Measurements from ENCODE around the gene SLC6A6. TPM values are rescaled to one million over a fixed set of nuclear protein-coding genes. Genes with fewer than 3 reads are reported as not detected.

SLC6A6 gene
- total and polyA plus RNA-seq, 10 of the 15 experiments (the other 5 are each of a cell fraction or from before 2014, with no cell fraction given), result 5.6 to 47.0 (median 20.2) TPM

- no peak for TF ChIP-seq E4F1 (IDR thresholded peaks at IDR 0.05; ENCODE audit: borderline replicate concordance, partially characterized antibody)
These were observed 102.8 kb downstream of the SLC6A6 start (continued) for GRCh38 chr3:14505001-14505802.

DNA sequence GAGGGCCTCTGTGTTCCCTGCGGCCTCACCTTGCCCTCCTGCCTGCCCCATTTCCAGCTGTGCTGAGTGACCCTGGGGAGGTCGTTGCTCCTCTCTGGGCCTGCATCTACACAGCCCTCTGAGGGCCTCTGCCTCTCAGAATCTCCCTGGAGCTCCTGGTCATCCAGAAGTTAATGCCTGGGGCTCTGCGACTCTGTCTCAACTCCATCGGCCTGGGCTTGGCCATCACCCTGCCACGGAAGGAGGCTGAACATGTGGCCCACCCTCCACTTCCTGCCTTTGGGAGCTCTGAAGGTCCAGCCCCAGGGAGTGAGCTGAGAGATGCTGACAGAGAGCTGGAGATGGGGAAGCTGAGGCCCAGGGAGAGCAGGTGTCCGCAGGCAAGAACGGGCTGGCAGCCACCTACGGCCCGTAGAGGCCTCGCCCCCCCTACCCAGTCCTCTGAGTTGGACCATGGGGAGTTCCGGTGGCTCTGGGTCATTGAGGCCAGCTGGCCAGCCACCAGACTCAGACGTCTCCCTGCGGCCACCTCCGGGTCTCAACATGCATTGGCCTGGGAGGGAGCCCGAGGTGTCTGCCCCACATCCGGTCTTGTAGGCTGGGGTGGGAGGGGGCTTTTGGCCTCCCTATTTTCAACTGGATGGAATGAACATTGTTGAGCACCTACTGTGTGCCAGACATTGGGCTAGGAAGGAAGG is 103.5 kb downstream of the SLC6A6 start:
- no peaks in the 10 kb centered on the region for H3K36me3 ChIP-seq (ENCODE audit: control insufficient read depth in 2 of 2, insufficient read depth in 2 of 2, low read length in 1 of 2)
- RAD21 ChIA-PET (ENCODE audit: unreplicated experiment), result interaction anchor here (1.4 kb wide), 1 partner anchor 275 kb away, joined by 3 read pairs; no protein-coding TSS in a partner anchor
- no peak overlapping the region for H3K4me2 ChIP-seq (ENCODE audit: control insufficient read depth, insufficient read depth)
- no TSS peak for BruUV-seq (replicated peaks)
- intact Hi-C loops (cut with micrococcal nuclease; ENCODE audit: unreplicated experiment) (loop anchor here (10.0 kb wide), 1 partner anchor 129 kb away; no protein-coding TSS in a partner anchor), in situ Hi-C loops (cut with MboI) (no loop called here)
- POLR2A ChIA-PET, result no interaction called here
- DNase-seq (ENCODE audit: low read depth, low spot score) (no peak), FAIRE-seq (no peak), ATAC-seq (no peak)
- no peaks in the 10 kb centered on the region for H3K79me2 ChIP-seq (ENCODE audit: control insufficient read depth, insufficient read depth, low read length)
- H2AFZ ChIP-seq (ENCODE audit: control insufficient read depth, low read depth, low read length), result no peak overlapping the region
- H4K20me1 ChIP-seq (ENCODE audit: control insufficient read depth, insufficient read depth), result no peaks in the 10 kb centered on the region
- H3K27ac ChIP-seq (ENCODE audit: control insufficient read depth, insufficient read depth), result no peak overlapping the region
- H3K9ac ChIP-seq (ENCODE audit: control insufficient read depth, insufficient read depth, low read length), result no peak overlapping the region
- H3K4me1 ChIP-seq (ENCODE audit: control insufficient read depth, insufficient read depth, low read length), result no peaks in the 10 kb centered on the region
- H3K9me3 ChIP-seq (replicated peaks; ENCODE audit: control insufficient read depth, insufficient read depth, low read length), result peaks cover 2% of the 10 kb centered on the region; the same call in 2 of the 3 replicates
- no peak overlapping the region for H3K4me3 ChIP-seq
- WGBS (ENCODE audit: insufficient coverage, insufficient replicate concordance, low lambda C conversion rate, missing lambda C conversion rate), result 42% methylated on average over 16 of the region's 16 CpGs
- TF ChIP-seq ESRRA (IDR thresholded peaks at IDR 0.05; ENCODE audit: low read length) (no peak), ATF3 (IDR thresholded peaks at IDR 0.05; ENCODE audit: borderline replicate concordance, extremely low read depth, low read depth, low read length) (no peak), TARDBP (IDR thresholded peaks at IDR 0.05; ENCODE audit: borderline replicate concordance) (no peak), CHD4 (IDR thresholded peaks at IDR 0.05) (no peak), YBX1 (IDR thresholded peaks at IDR 0.05) (no peak)
- no peaks in the 10 kb centered on the region for H3K27me3 ChIP-seq (replicated peaks in 1 of 2; ENCODE audit: control insufficient read depth in 2 of 2, insufficient read depth in 2 of 2, low read length in 1 of 2)
- SMC1A ChIA-PET (ENCODE audit: uncharacterized antibody, unreplicated experiment), result no interaction called here
- CTCF ChIA-PET, result interaction anchor here (1.7 kb wide), 1 partner anchor 275 kb away, joined by 6 read pairs; no protein-coding TSS in a partner anchor

Measured in GM12878 (cell line).